ENCODE results near the gene ZNF213.

- TF ChIP-seq OSR1 (CRISPR knock-in tag; IDR thresholded peaks at IDR 0.05) (no peak), CREB5 (CRISPR knock-in tag; IDR thresholded peaks at IDR 0.05; ENCODE audit: low read depth) (no peak), ARNTL (CRISPR knock-in tag; IDR thresholded peaks at IDR 0.05; ENCODE audit: borderline replicate concordance, low read depth) (no peak), ZFP30 (CRISPR knock-in tag; IDR thresholded peaks at IDR 0.05) (no peak), TOX (CRISPR knock-in tag; IDR thresholded peaks at IDR 0.05; ENCODE audit: borderline replicate concordance) (no peak), ESRRG (CRISPR knock-in tag; IDR thresholded peaks at IDR 0.05) (no peak), SNAI2 (CRISPR knock-in tag; IDR thresholded peaks at IDR 0.05) (no peak), ZC3H10 (CRISPR knock-in tag; IDR thresholded peaks at IDR 0.05) (no peak), PATZ1 (CRISPR knock-in tag; IDR thresholded peaks at IDR 0.05; ENCODE audit: borderline replicate concordance) (no peak)
- TF ChIP-seq, protein P1, sequence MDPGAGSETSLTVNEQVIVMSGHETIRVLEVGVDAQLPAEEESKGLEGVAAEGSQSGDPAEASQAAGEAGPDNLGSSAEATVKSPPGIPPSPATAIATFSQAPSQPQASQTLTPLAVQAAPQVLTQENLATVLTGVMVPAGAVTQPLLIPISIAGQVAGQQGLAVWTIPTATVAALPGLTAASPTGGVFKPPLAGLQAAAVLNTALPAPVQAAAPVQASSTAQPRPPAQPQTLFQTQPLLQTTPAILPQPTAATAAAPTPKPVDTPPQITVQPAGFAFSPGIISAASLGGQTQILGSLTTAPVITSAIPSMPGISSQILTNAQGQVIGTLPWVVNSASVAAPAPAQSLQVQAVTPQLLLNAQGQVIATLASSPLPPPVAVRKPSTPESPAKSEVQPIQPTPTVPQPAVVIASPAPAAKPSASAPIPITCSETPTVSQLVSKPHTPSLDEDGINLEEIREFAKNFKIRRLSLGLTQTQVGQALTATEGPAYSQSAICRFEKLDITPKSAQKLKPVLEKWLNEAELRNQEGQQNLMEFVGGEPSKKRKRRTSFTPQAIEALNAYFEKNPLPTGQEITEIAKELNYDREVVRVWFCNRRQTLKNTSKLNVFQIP (CRISPR knock-in tag; IDR thresholded peaks at IDR 0.05; ENCODE audit: borderline replicate concordance, low read depth), result no peak
- TF ChIP-seq, protein P2, sequence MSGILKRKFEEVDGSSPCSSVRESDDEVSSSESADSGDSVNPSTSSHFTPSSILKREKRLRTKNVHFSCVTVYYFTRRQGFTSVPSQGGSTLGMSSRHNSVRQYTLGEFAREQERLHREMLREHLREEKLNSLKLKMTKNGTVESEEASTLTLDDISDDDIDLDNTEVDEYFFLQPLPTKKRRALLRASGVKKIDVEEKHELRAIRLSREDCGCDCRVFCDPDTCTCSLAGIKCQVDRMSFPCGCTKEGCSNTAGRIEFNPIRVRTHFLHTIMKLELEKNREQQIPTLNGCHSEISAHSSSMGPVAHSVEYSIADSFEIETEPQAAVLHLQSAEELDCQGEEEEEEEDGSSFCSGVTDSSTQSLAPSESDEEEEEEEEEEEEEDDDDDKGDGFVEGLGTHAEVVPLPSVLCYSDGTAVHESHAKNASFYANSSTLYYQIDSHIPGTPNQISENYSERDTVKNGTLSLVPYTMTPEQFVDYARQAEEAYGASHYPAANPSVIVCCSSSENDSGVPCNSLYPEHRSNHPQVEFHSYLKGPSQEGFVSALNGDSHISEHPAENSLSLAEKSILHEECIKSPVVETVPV (CRISPR knock-in tag; IDR thresholded peaks at IDR 0.05), result no peak
Measured at GRCh38 chr16:3175157-3176093, 40.6 kb downstream of the ZNF213 start.
